Suprapubic skin (tissue), 4 donors: ENCODE measurements around the gene ZNF716. TPM values are rescaled to one million over a fixed set of nuclear protein-coding genes. Genes with fewer than 3 reads are reported as not detected.

Source experiments
- DNase-seq, 2 donors: peaks; one replicate each; pipeline ENCODE4 v3.0.0-alpha.2; 2019; ENCODE audit warnings: low spot score in 2 of 2
- H3K27ac ChIP-seq: fragments of 200-600 bp; sonication (generic); one replicate; pipeline ENCODE4 v1.5.1; 2019
- H3K27me3 ChIP-seq: fragments of 200-600 bp; sonication (generic); one replicate; pipeline ENCODE4 v1.5.1; 2019
- H3K36me3 ChIP-seq: fragments of 200-600 bp; sonication (generic); one replicate; pipeline ENCODE4 v1.5.1; 2019
- H3K4me1 ChIP-seq: fragments of 200-600 bp; sonication (generic); one replicate; pipeline ENCODE4 v1.5.1; 2019
- H3K4me3 ChIP-seq: fragments of 200-600 bp; sonication (generic); one replicate; pipeline ENCODE4 v1.5.1; 2019; ENCODE audit warnings: mild to moderate bottlenecking
- H3K9me3 ChIP-seq: fragments of 200-600 bp; sonication (generic); one replicate; pipeline ENCODE4 v1.5.1; 2019
- EP300 ChIP-seq: sonication (generic); formaldehyde crosslinking; IDR thresholded peaks from one replicate; pipeline ENCODE4 v1.6.1; 2017; ENCODE audit warnings: antibody characterized with exemption
- POLR2A ChIP-seq, 2 donors: fragments of 450-650 bp; IDR thresholded peaks; one replicate each; pipeline ENCODE4 v1.6.1; 2017; ENCODE audit warnings: antibody characterized with exemption in 2 of 2, mild to moderate bottlenecking in 2 of 2, moderate library complexity in 2 of 2
- POLR2AphosphoS5 ChIP-seq, 3 donors: sonication (generic); formaldehyde crosslinking; IDR thresholded peaks; one replicate each; pipeline ENCODE4 v1.6.1; 2017; ENCODE audit warnings: antibody characterized with exemption in 3 of 3
- WGBS: methylation state at CpG from one replicate; pipeline ENCODE4 v1.1.5; 2018; 5-methylcytosine and 5-hydroxymethylcytosine counted together
- total RNA-seq, 4 donors: library from RNA; depleted of rRNA; stranded (reverse); fragments of >200 nt; gene quantifications; one replicate each; pipeline ENCODE4 v1.1.0, GENCODE V29; 2016
- TF ChIP-seq, protein P1 (sequence below), 2 donors: fragments of 200-600 bp in 1 of 2; fragments of 450-650 bp in 1 of 2; sonication (generic) in 1 of 2; IDR thresholded peaks; one replicate each; pipeline ENCODE4 v1.5.1; 2016 to 2019; ENCODE audit warnings: antibody characterized with exemption in 2 of 2, mild to moderate bottlenecking in 1 of 2, moderate library complexity in 1 of 2

The ZNF716 gene
- total RNA-seq, 4 donors from 2014 or later, result not detected

DNA sequence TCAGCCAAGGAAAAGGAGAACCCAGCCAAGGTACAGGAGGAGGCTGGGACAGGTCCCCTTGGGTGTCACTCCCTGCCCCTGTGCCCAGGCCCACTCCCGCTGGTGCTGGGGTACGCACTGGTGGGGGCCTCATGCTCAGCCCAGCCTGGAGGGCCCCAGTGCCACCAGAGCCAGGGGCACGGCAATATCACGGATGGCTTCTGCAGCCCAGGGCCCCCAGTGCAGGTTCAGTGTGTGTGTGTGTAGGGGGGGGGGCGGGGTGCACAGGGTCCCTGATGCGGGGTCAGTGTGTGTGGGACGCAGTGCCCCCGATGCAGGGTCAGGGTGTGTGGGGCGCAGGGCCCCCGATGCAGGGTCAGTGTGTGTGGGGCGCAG, 23.4 kb upstream of the ZNF716 start:
- H3K27me3 ChIP-seq, result no peaks in the 10 kb centered on the region
- no peak for DNase-seq
- H3K27ac ChIP-seq, result no peak overlapping the region
- no peak for TF ChIP-seq POLR2A (IDR thresholded peaks at IDR 0.05)
- no peak for TF ChIP-seq EP300
- TF ChIP-seq POLR2AphosphoS5 (IDR thresholded peaks at IDR 0.05), result no peak
- TF ChIP-seq, protein P1, sequence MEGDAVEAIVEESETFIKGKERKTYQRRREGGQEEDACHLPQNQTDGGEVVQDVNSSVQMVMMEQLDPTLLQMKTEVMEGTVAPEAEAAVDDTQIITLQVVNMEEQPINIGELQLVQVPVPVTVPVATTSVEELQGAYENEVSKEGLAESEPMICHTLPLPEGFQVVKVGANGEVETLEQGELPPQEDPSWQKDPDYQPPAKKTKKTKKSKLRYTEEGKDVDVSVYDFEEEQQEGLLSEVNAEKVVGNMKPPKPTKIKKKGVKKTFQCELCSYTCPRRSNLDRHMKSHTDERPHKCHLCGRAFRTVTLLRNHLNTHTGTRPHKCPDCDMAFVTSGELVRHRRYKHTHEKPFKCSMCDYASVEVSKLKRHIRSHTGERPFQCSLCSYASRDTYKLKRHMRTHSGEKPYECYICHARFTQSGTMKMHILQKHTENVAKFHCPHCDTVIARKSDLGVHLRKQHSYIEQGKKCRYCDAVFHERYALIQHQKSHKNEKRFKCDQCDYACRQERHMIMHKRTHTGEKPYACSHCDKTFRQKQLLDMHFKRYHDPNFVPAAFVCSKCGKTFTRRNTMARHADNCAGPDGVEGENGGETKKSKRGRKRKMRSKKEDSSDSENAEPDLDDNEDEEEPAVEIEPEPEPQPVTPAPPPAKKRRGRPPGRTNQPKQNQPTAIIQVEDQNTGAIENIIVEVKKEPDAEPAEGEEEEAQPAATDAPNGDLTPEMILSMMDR (IDR thresholded peaks at IDR 0.05), result no peak
- H3K4me3 ChIP-seq, result no peak overlapping the region
- no peaks in the 10 kb centered on the region for H3K4me1 ChIP-seq
- WGBS, result 85% methylated on average over 8 of the region's 11 CpGs
- peaks cover 10% of the 10 kb centered on the region for H3K9me3 ChIP-seq
- no peaks in the 10 kb centered on the region for H3K36me3 ChIP-seq

DNA sequence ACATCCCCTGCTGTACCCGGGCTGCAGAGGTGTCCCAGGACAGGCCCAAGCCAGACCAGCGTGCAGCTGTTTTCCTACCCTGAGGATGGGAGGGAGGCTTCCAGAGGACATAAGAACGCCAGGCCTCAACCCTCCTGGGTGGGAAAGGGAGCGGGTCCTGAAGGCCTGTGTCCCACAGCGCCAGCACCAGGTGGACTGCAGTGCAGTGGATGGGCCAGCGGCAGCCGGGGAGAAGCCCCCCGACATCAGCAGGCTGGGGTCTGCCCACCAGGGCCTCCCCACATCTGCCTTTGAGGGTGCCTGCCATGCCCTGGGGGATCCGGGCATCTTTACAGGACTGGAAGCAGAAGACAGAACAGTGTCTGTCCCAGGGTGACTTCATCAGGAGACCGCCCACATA, 22.8 kb upstream of the ZNF716 start:
- Histone ChIP-seq H3K27me3 (no peaks in the 10 kb centered on the region), H3K4me3 (no peak overlapping the region), H3K9me3 (peaks cover 10% of the 10 kb centered on the region), H3K27ac (no peak overlapping the region), H3K4me1 (no peaks in the 10 kb centered on the region), H3K36me3 (no peaks in the 10 kb centered on the region)
- TF ChIP-seq POLR2AphosphoS5 (IDR thresholded peaks at IDR 0.05) (no peak), EP300 (no peak), POLR2A (IDR thresholded peaks at IDR 0.05) (no peak)
- TF ChIP-seq, protein P1 (IDR thresholded peaks at IDR 0.05), result no peak
- DNase-seq, result no peak
- WGBS, result 95% methylated on average over 7 of the region's 10 CpGs

GRCh38 chr7:57427594-57427993, 22.4 kb upstream of the ZNF716 start:
- TF ChIP-seq POLR2AphosphoS5 (IDR thresholded peaks at IDR 0.05) (no peak), POLR2A (IDR thresholded peaks at IDR 0.05) (no peak), EP300 (no peak)
- TF ChIP-seq, protein P1 (IDR thresholded peaks at IDR 0.05), result no peak
- no peaks in the 10 kb centered on the region for H3K27me3 ChIP-seq
- H3K27ac ChIP-seq, result no peak overlapping the region
- H3K4me3 ChIP-seq, result no peak overlapping the region
- peaks cover 10% of the 10 kb centered on the region for H3K9me3 ChIP-seq
- DNase-seq, result no peak
- 91% methylated on average over 8 of the region's 8 CpGs for WGBS
- H3K36me3 ChIP-seq, result no peaks in the 10 kb centered on the region
- no peaks in the 10 kb centered on the region for H3K4me1 ChIP-seq

DNA sequence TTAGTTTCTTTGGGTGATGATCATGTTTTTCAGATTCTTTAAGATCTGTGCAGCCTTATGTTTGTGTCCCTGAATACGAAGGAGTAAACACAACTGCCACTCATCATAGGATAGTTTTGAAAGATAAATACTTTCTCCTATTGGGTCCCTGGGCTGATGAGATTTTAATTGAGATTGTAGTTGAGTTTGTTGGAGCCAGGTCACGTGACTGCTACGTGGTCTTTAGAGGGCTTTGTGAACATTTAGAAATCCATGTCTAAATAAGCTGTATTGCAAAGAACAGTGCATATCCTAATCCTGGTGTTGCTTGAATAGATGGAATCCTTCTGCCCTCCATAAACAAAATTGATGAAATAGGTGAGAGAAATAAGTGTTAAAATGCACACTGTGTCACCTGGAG, 17.4 kb upstream of the ZNF716 start:
- Histone ChIP-seq H3K4me1 (no peaks in the 10 kb centered on the region), H3K4me3 (no peak overlapping the region), H3K9me3 (peaks cover 6% of the 10 kb centered on the region), H3K36me3 (no peaks in the 10 kb centered on the region), H3K27ac (no peak overlapping the region), H3K27me3 (no peaks in the 10 kb centered on the region)
- TF ChIP-seq EP300 (no peak), POLR2AphosphoS5 (IDR thresholded peaks at IDR 0.05) (no peak), POLR2A (IDR thresholded peaks at IDR 0.05) (no peak)
- TF ChIP-seq, protein P1 (IDR thresholded peaks at IDR 0.05), result no peak
- WGBS, result 62% methylated on average over 3 of the region's 3 CpGs
- no peak for DNase-seq

DNA sequence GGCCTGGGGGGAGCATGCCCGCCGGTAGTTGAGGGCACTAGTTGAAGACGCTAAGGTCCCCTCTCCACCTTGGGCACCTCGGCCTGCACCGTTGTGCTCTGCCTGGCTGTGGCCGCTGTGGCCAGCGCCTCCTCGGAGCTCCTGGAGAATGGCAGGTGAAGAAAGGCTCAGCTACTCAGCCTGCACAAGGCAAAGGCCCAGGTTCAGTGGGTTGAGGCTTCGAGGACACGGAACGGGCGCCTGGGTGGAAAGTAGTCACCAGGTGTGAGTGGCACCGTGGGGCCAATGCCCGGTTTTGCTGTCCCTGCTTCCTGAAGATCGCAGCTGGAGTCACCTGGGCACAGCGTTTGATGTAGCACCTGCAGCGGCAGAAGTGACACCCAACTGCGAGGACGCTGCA, 12.4 kb upstream of the ZNF716 start:
- no peak overlapping the region for H3K4me3 ChIP-seq
- H3K4me1 ChIP-seq, result no peaks in the 10 kb centered on the region
- H3K36me3 ChIP-seq, result no peaks in the 10 kb centered on the region
- 95% methylated on average over 4 of the region's 19 CpGs for WGBS
- peaks cover 26% of the 10 kb centered on the region for H3K9me3 ChIP-seq
- TF ChIP-seq EP300, result no peak
- no peak for TF ChIP-seq POLR2A (IDR thresholded peaks at IDR 0.05)
- TF ChIP-seq, protein P1 (IDR thresholded peaks at IDR 0.05), result no peak
- TF ChIP-seq POLR2AphosphoS5 (IDR thresholded peaks at IDR 0.05), result no peak
- H3K27ac ChIP-seq, result no peak overlapping the region
- H3K27me3 ChIP-seq, result no peaks in the 10 kb centered on the region
- no peak for DNase-seq
